HEK293 (cell line): Measurements from ENCODE around the gene PKNOX2.

Source experiments
- CTCF ChIA-PET: fragments of 350-600 bp; formaldehyde crosslinking; extraction: SDS; loops from one replicate; lab custom pipeline; 2021; ENCODE audit warnings: antibody characterized with exemption; lab: Yijun Ruan, JAX
- POLR2A ChIA-PET: fragments of 300-600 bp; formaldehyde crosslinking; extraction: SDS; loops from one replicate; lab custom pipeline; 2020; ENCODE audit warnings: antibody characterized with exemption, inconsistent platforms; lab: Yijun Ruan, JAX
- H3K27ac ChIP-seq: fragments of 200-500 bp; sonication (Bioruptor generic); 2 replicates; pipeline ENCODE4 v1.5.1; 2014; ENCODE audit warnings: low read depth, low read length, control low read depth, inconsistent platforms; ENCODE audit errors: extremely low read depth
- H3K36me3 ChIP-seq, 2 experiments: fragments of 200-500 bp in 1 of 2; sonication (Bioruptor generic) in 1 of 2; 1 replicate in 1 of 2; 2 replicates in 1 of 2; pipeline ENCODE4 v1.5.1; 2014 to 2017; ENCODE audit warnings: inconsistent platforms in 2 of 2, low read length in 2 of 2; ENCODE audit not compliant: control insufficient read depth in 2 of 2, insufficient read depth in 1 of 2
- H3K4me1 ChIP-seq: fragments of 200-500 bp; sonication (Bioruptor generic); 2 replicates; pipeline ENCODE4 v1.5.1; 2014; ENCODE audit warnings: mild to moderate bottlenecking, low read length, inconsistent platforms; ENCODE audit not compliant: control insufficient read depth, insufficient read depth
- H3K4me3 ChIP-seq: 2 replicates; pipeline ENCODE4 v1.5.1; 2011; ENCODE audit warnings: low read depth, mild to moderate bottlenecking, control low read depth, low read length, moderate library complexity
- H3K9me3 ChIP-seq: fragments of 200-500 bp; sonication (Bioruptor generic); 2 replicates; pipeline ENCODE4 v1.5.1; 2014; ENCODE audit warnings: low read depth, low read length, inconsistent platforms; ENCODE audit not compliant: control insufficient read depth, insufficient read depth
- GFI1B ChIP-seq: fragments of 450-650 bp; formaldehyde crosslinking; IDR thresholded peaks from 2 replicates; pipeline ENCODE4 v1.5.1; 2016; ENCODE audit warnings: missing biosample characterization, missing genetic modification characterization
- KLF8 ChIP-seq: fragments of 450-650 bp; formaldehyde crosslinking; IDR thresholded peaks from 2 replicates; pipeline ENCODE4 v1.5.1; 2016; ENCODE audit warnings: missing biosample characterization, missing genetic modification characterization
- SCRT1 ChIP-seq: fragments of 450-650 bp; formaldehyde crosslinking; IDR thresholded peaks from 2 replicates; pipeline ENCODE4 v1.5.1; 2016; ENCODE audit warnings: missing biosample characterization, missing genetic modification characterization, borderline replicate concordance
- ZNF214 ChIP-seq: fragments of 450-650 bp; formaldehyde crosslinking; IDR thresholded peaks from 2 replicates; pipeline ENCODE4 v1.5.1; 2017; ENCODE audit warnings: missing biosample characterization, mild to moderate bottlenecking, missing genetic modification characterization, borderline replicate concordance
- ZNF221 ChIP-seq: fragments of 450-650 bp; formaldehyde crosslinking; IDR thresholded peaks from 2 replicates; pipeline ENCODE4 v1.5.1; 2017; ENCODE audit warnings: missing biosample characterization, missing genetic modification characterization, borderline replicate concordance
- ZNF223 ChIP-seq: fragments of 450-650 bp; formaldehyde crosslinking; IDR thresholded peaks from 2 replicates; pipeline ENCODE4 v1.5.1; 2016; ENCODE audit warnings: missing biosample characterization, missing genetic modification characterization
- ZNF239 ChIP-seq: fragments of 450-650 bp; formaldehyde crosslinking; IDR thresholded peaks from 2 replicates; pipeline ENCODE4 v1.5.1; 2016; ENCODE audit warnings: missing biosample characterization, missing genetic modification characterization
- ZNF311 ChIP-seq: fragments of 450-650 bp; formaldehyde crosslinking; IDR thresholded peaks from 2 replicates; pipeline ENCODE4 v1.5.1; 2017; ENCODE audit warnings: missing biosample characterization, missing genetic modification characterization, borderline replicate concordance
- ZNF510 ChIP-seq: fragments of 450-650 bp; formaldehyde crosslinking; IDR thresholded peaks from 2 replicates; pipeline ENCODE4 v1.5.1; 2018; ENCODE audit warnings: mild to moderate bottlenecking, missing genetic modification characterization, missing biosample characterization; ENCODE audit not compliant: insufficient replicate concordance
- ZNF544 ChIP-seq: fragments of 450-650 bp; formaldehyde crosslinking; IDR thresholded peaks from 2 replicates; pipeline ENCODE4 v1.5.0; 2017; ENCODE audit warnings: missing biosample characterization, missing genetic modification characterization
- ZNF560 ChIP-seq: fragments of 450-650 bp; formaldehyde crosslinking; IDR thresholded peaks from 2 replicates; pipeline ENCODE4 v1.5.1; 2017; ENCODE audit warnings: missing biosample characterization, missing genetic modification characterization, borderline replicate concordance
- ZNF610 ChIP-seq: fragments of 450-650 bp; formaldehyde crosslinking; IDR thresholded peaks from 2 replicates; pipeline ENCODE4 v1.5.1; 2016; ENCODE audit warnings: missing biosample characterization, missing genetic modification characterization, borderline replicate concordance
- TF ChIP-seq, protein P1 (sequence below): fragments of 450-650 bp; formaldehyde crosslinking; IDR thresholded peaks from 2 replicates; pipeline ENCODE4 v1.5.1; 2016; ENCODE audit warnings: missing biosample characterization, missing genetic modification characterization
- TF ChIP-seq, protein P2 (sequence below): fragments of 450-650 bp; formaldehyde crosslinking; IDR thresholded peaks from 2 replicates; pipeline ENCODE4 v1.5.1; 2017; ENCODE audit warnings: missing biosample characterization, missing genetic modification characterization
- TF ChIP-seq, protein P3 (sequence below): fragments of 450-650 bp; formaldehyde crosslinking; IDR thresholded peaks from 2 replicates; pipeline ENCODE4 v1.5.1; 2016; ENCODE audit warnings: missing biosample characterization, missing genetic modification characterization
- TF ChIP-seq, protein P4 (sequence below): fragments of 450-650 bp; IDR thresholded peaks from 2 replicates; pipeline ENCODE4 v1.5.1; 2018; ENCODE audit warnings: missing biosample characterization, missing genetic modification characterization
- TF ChIP-seq, protein P5 (sequence below): fragments of 450-650 bp; formaldehyde crosslinking; IDR thresholded peaks from 2 replicates; pipeline ENCODE4 v1.5.1; 2016; ENCODE audit warnings: missing biosample characterization, missing genetic modification characterization, borderline replicate concordance

The PKNOX2 gene

DNA sequence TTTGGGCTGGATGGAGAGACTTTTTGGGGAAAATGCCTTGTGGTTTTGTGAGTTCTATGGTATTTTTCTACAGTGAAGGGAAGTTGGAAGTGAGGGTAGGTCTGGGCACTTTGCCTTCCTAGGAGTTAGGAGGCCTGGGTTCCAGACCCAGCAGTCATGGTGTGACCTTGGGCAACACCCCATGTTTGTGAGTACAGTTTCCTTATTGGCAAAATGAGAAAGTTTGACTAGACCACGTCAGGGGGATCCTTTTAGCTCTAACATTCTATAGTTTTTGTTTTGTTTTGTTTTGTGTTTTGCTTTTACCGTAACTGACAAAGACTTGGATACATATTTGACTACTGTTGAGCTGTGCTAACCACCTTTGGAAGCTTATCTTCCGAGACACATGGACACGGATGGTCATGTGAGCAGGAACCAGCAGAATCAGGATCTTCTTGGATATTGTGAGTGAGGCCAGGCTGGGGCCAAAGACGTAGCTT lies 109.0 kb downstream of the PKNOX2 start:
- Histone ChIP-seq H3K4me3 (no peak overlapping the region), H3K36me3 (no peaks in the 10 kb centered on the region), H3K27ac (no peak overlapping the region), H3K9me3 (no peaks in the 10 kb centered on the region), H3K4me1 (peaks cover 8% of the 10 kb centered on the region)
- TF ChIP-seq ZNF560 (tag by site-specific recombination): no peak
- TF ChIP-seq, protein P1, sequence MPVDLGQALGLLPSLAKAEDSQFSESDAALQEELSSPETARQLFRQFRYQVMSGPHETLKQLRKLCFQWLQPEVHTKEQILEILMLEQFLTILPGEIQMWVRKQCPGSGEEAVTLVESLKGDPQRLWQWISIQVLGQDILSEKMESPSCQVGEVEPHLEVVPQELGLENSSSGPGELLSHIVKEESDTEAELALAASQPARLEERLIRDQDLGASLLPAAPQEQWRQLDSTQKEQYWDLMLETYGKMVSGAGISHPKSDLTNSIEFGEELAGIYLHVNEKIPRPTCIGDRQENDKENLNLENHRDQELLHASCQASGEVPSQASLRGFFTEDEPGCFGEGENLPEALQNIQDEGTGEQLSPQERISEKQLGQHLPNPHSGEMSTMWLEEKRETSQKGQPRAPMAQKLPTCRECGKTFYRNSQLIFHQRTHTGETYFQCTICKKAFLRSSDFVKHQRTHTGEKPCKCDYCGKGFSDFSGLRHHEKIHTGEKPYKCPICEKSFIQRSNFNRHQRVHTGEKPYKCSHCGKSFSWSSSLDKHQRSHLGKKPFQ (tag by site-specific recombination): no peak
- no peak for TF ChIP-seq ZNF214
- no peak for TF ChIP-seq ZNF510 (tag by site-specific recombination)
- TF ChIP-seq KLF8 (tag by site-specific recombination): no peak
- no peak for TF ChIP-seq ZNF610
- TF ChIP-seq, protein P2, sequence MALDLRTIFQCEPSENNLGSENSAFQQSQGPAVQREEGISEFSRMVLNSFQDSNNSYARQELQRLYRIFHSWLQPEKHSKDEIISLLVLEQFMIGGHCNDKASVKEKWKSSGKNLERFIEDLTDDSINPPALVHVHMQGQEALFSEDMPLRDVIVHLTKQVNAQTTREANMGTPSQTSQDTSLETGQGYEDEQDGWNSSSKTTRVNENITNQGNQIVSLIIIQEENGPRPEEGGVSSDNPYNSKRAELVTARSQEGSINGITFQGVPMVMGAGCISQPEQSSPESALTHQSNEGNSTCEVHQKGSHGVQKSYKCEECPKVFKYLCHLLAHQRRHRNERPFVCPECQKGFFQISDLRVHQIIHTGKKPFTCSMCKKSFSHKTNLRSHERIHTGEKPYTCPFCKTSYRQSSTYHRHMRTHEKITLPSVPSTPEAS: no peak
- no peak for TF ChIP-seq GFI1B (tag by site-specific recombination)
- TF ChIP-seq, protein P3, sequence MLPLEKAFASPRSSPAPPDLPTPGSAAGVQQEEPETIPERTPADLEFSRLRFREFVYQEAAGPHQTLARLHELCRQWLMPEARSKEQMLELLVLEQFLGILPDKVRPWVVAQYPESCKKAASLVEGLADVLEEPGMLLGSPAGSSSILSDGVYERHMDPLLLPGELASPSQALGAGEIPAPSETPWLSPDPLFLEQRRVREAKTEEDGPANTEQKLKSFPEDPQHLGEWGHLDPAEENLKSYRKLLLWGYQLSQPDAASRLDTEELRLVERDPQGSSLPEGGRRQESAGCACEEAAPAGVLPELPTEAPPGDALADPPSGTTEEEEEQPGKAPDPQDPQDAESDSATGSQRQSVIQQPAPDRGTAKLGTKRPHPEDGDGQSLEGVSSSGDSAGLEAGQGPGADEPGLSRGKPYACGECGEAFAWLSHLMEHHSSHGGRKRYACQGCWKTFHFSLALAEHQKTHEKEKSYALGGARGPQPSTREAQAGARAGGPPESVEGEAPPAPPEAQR (tag by site-specific recombination): no peak
- TF ChIP-seq, protein P4, sequence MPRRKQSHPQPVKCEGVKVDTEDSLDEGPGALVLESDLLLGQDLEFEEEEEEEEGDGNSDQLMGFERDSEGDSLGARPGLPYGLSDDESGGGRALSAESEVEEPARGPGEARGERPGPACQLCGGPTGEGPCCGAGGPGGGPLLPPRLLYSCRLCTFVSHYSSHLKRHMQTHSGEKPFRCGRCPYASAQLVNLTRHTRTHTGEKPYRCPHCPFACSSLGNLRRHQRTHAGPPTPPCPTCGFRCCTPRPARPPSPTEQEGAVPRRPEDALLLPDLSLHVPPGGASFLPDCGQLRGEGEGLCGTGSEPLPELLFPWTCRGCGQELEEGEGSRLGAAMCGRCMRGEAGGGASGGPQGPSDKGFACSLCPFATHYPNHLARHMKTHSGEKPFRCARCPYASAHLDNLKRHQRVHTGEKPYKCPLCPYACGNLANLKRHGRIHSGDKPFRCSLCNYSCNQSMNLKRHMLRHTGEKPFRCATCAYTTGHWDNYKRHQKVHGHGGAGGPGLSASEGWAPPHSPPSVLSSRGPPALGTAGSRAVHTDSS (tag by site-specific recombination): no peak
- TF ChIP-seq ZNF239 (tag by site-specific recombination): no peak
- no peak for TF ChIP-seq ZNF223 (tag by site-specific recombination)
- TF ChIP-seq SCRT1 (tag by site-specific recombination): no peak
- TF ChIP-seq ZNF311 (tag by site-specific recombination): no peak
- TF ChIP-seq, protein P5, sequence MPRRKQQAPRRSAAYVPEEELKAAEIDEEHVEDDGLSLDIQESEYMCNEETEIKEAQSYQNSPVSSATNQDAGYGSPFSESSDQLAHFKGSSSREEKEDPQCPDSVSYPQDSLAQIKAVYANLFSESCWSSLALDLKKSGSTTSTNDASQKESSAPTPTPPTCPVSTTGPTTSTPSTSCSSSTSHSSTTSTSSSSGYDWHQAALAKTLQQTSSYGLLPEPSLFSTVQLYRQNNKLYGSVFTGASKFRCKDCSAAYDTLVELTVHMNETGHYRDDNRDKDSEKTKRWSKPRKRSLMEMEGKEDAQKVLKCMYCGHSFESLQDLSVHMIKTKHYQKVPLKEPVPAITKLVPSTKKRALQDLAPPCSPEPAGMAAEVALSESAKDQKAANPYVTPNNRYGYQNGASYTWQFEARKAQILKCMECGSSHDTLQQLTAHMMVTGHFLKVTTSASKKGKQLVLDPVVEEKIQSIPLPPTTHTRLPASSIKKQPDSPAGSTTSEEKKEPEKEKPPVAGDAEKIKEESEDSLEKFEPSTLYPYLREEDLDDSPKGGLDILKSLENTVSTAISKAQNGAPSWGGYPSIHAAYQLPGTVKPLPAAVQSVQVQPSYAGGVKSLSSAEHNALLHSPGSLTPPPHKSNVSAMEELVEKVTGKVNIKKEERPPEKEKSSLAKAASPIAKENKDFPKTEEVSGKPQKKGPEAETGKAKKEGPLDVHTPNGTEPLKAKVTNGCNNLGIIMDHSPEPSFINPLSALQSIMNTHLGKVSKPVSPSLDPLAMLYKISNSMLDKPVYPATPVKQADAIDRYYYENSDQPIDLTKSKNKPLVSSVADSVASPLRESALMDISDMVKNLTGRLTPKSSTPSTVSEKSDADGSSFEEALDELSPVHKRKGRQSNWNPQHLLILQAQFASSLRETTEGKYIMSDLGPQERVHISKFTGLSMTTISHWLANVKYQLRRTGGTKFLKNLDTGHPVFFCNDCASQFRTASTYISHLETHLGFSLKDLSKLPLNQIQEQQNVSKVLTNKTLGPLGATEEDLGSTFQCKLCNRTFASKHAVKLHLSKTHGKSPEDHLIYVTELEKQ (tag by site-specific recombination): no peak
- no peak for TF ChIP-seq ZNF221 (tag by site-specific recombination)
- TF ChIP-seq ZNF544 (tag by site-specific recombination): no peak
- ChIA-PET CTCF (no interaction called here), POLR2A (no interaction called here)
